GM12878 (cell line): ENCODE results near the gene MDGA2. TPM values are rescaled to one million over a fixed set of nuclear protein-coding genes. Genes with fewer than 3 reads are reported as not detected.

Experiments used
- ATAC-seq: fragments of 200-7000 bp; cut with Tn5 transposase; 3 replicates; pipeline ENCODE4 v1.9.1; 2020; ENCODE audit warnings: mild to moderate bottlenecking, moderate library complexity
- BruUV-seq: library from RNA; stranded (reverse); fragments of 400-500 nt; replicated peaks from 2 replicates; lab custom pipeline; 2021; lab: Mats Ljungman, UMichigan
- CTCF ChIA-PET: fragments of 300-600 bp; sonication (Branson Sonifier 250); formaldehyde crosslinking; extraction: SDS; loops from one replicate; lab custom pipeline; 2021; ENCODE audit warnings: inconsistent platforms; lab: Yijun Ruan, JAX
- POLR2A ChIA-PET: fragments of 350-600 bp; formaldehyde crosslinking; extraction: SDS; loops from one replicate; lab custom pipeline; 2021; ENCODE audit warnings: inconsistent platforms; lab: Charles Lee
- RAD21 ChIA-PET: fragments of 300-600 bp; sonication (Branson Sonifier 250); formaldehyde crosslinking; loops from one replicate; lab custom pipeline; 2023; ENCODE audit warnings: antibody characterized with exemption; ENCODE audit not compliant: unreplicated experiment; lab: Charles Lee
- SMC1A ChIA-PET: fragments of 300-600 bp; sonication (Branson Sonifier 250); formaldehyde crosslinking; loops from one replicate; lab custom pipeline; 2023; ENCODE audit not compliant: unreplicated experiment, uncharacterized antibody; lab: Charles Lee
- DNase-seq: peaks from one replicate; pipeline ENCODE4 v3.0.0-alpha.2; 2011; ENCODE audit warnings: low read depth, low spot score
- FAIRE-seq: peaks from 3 replicates; lab custom pipeline; 2011; peaks lifted over from hg19 to GRCh38; lab: Jason Lieb, UNC
- H2AFZ ChIP-seq: 2 replicates; pipeline ENCODE4 v1.6.0; 2011; ENCODE audit warnings: low read depth, low read length, control low read depth; ENCODE audit not compliant: control insufficient read depth
- H3K27ac ChIP-seq: 2 replicates; pipeline ENCODE4 v1.5.1; 2011; ENCODE audit warnings: control low read depth; ENCODE audit not compliant: control insufficient read depth, insufficient read depth
- H3K27me3 ChIP-seq, 2 experiments: replicated peaks in 1 of 2; 2 replicates each; pipeline versions ENCODE4 v1.6.0 to v1.6.1; 2011; ENCODE audit warnings: low read length in 1 of 2; ENCODE audit not compliant: control insufficient read depth in 2 of 2, insufficient read depth in 2 of 2
- H3K36me3 ChIP-seq, 2 experiments: 2 replicates each; pipeline ENCODE4 v1.5.1; 2011; ENCODE audit warnings: low read length in 1 of 2; ENCODE audit not compliant: control insufficient read depth in 2 of 2, insufficient read depth in 2 of 2
- H3K4me1 ChIP-seq: 2 replicates; pipeline ENCODE4 v1.6.1; 2011; ENCODE audit warnings: mild to moderate bottlenecking, low read length, moderate library complexity, mixed read lengths; ENCODE audit not compliant: control insufficient read depth, insufficient read depth
- H3K4me2 ChIP-seq: 2 replicates; pipeline ENCODE4 v1.6.0; 2011; ENCODE audit warnings: control low read depth; ENCODE audit not compliant: control insufficient read depth, insufficient read depth
- H3K4me3 ChIP-seq: fragments of 200-600 bp; sonication (generic); 2 replicates; pipeline ENCODE4 v1.5.1; 2016
- H3K79me2 ChIP-seq: 2 replicates; pipeline ENCODE4 v1.6.0; 2011; ENCODE audit warnings: low read length; ENCODE audit not compliant: control insufficient read depth, insufficient read depth
- H3K9ac ChIP-seq: 2 replicates; pipeline ENCODE4 v1.8.0; 2011; ENCODE audit warnings: low read length, control low read depth, mixed read lengths; ENCODE audit not compliant: control insufficient read depth, insufficient read depth
- H3K9me3 ChIP-seq: replicated peaks from 3 replicates; pipeline ENCODE4 v1.5.1; 2011; ENCODE audit warnings: mild to moderate bottlenecking, low read length; ENCODE audit not compliant: control insufficient read depth, insufficient read depth
- H4K20me1 ChIP-seq: 2 replicates; pipeline ENCODE4 v1.6.0; 2011; ENCODE audit not compliant: control insufficient read depth, insufficient read depth
- CREB1 ChIP-seq: IDR thresholded peaks from 2 replicates; pipeline ENCODE4 v1.6.1; 2012; ENCODE audit warnings: low read depth, mild to moderate bottlenecking, inconsistent platforms
- E4F1 ChIP-seq: fragments of 450-650 bp; IDR thresholded peaks from 2 replicates; pipeline ENCODE4 v1.6.1; 2018; ENCODE audit warnings: borderline replicate concordance, mild to moderate bottlenecking; ENCODE audit not compliant: partially characterized antibody
- ESRRA ChIP-seq: IDR thresholded peaks from 2 replicates; pipeline ENCODE4 v1.6.1; 2012; ENCODE audit warnings: mild to moderate bottlenecking, low read length, improper control_type of control experiment
- HSF1 ChIP-seq: fragments of 150-350 bp; IDR thresholded peaks from 2 replicates; pipeline ENCODE4 v1.6.1; 2014; ENCODE audit warnings: mild to moderate bottlenecking, low read depth, low read length
- IKZF1 ChIP-seq: fragments of 450-650 bp; conservative IDR thresholded peaks from 2 replicates; pipeline ENCODE4 v1.6.1; 2017; ENCODE audit warnings: antibody characterized with exemption, mild to moderate bottlenecking
- POLR2A ChIP-seq: IDR thresholded peaks from 2 replicates; pipeline ENCODE4 v1.6.1; 2011; ENCODE audit warnings: low read depth, mild to moderate bottlenecking, low read length
- TCF3 ChIP-seq: IDR thresholded peaks from 2 replicates; pipeline ENCODE4 v1.6.1; 2012; ENCODE audit warnings: low read depth, mild to moderate bottlenecking, low read length, borderline replicate concordance; ENCODE audit not compliant: insufficient read depth
- ZNF217 ChIP-seq: fragments of 450-650 bp; IDR thresholded peaks from 2 replicates; pipeline ENCODE4 v1.6.1; 2017; ENCODE audit warnings: antibody characterized with exemption, mild to moderate bottlenecking
- ZNF592 ChIP-seq: fragments of 450-650 bp; IDR thresholded peaks from 2 replicates; pipeline ENCODE4 v1.6.1; 2017; ENCODE audit warnings: mild to moderate bottlenecking, moderate library complexity
- WGBS: methylation state at CpG from one replicate; pipeline ENCODE4 v1.1.6; 2016; ENCODE audit warnings: low lambda C conversion rate; ENCODE audit not compliant: insufficient replicate concordance, insufficient coverage; ENCODE audit errors: missing lambda C conversion rate; 5-methylcytosine and 5-hydroxymethylcytosine counted together
- in situ Hi-C: fragments of 300-500 bp; cut with MboI; formaldehyde crosslinking; loops from 9 replicates; pipeline ENCODE4 v1.14.3; 2018; ENCODE audit warnings: mixed read lengths
- intact Hi-C: fragments of 100-400 bp; cut with micrococcal nuclease; formaldehyde crosslinking; loops from one replicate; pipeline ENCODE4 v1.14.2; 2022; ENCODE audit not compliant: unreplicated experiment
- polyA plus RNA-seq, 11 experiments: library from polyadenylated mRNA; depleted of rRNA in 4 of 11; unstranded in 6 of 11; stranded (reverse) in 5 of 11; fragments of >200 nt; fragmentation: Nextera tagmentation in 4 of 11; fragmentation: Illumina TruSeq in 1 of 11; extraction: Ambion mirVana in 4 of 11; extraction: Trizol in 1 of 11; gene quantifications; 1 replicate in 1 of 11; 2 replicates in 10 of 11; pipeline versions ENCODE4 v1.2.1 to v1.2.3, GENCODE V29; 2011 to 2016; ENCODE audit warnings: inconsistent platforms in 2 of 11, missing spikeins in 2 of 11, low read depth in 1 of 11
- total RNA-seq, 4 experiments: library from RNA; depleted of rRNA in 3 of 4; stranded (reverse); fragments of >200 nt in 3 of 4; fragmentation: Illumina TruSeq in 1 of 4; extraction: Trizol in 1 of 4; gene quantifications; 2 replicates each; pipeline versions ENCODE4 v1.2.1 to v1.2.3, GENCODE V29; 2013 to 2021

The MDGA2 gene
- total and polyA plus RNA-seq, 10 of the 15 experiments (the other 5 are each of a cell fraction or from before 2014, with no cell fraction given): not detected

- no peak for TF ChIP-seq POLR2A
- H2AFZ ChIP-seq: no peak overlapping the region
- H4K20me1 ChIP-seq: no peaks in the 10 kb centered on the region
- no peak for ATAC-seq
- H3K27me3 ChIP-seq: no peaks in the 10 kb centered on the region
- no peak overlapping the region for H3K4me3 ChIP-seq
- no peaks in the 10 kb centered on the region for H3K79me2 ChIP-seq
- in situ Hi-C loops: no loop called here
- no peaks in the 10 kb centered on the region for H3K9me3 ChIP-seq
- no peak for FAIRE-seq
- RAD21 ChIA-PET: no interaction called here
- H3K9ac ChIP-seq: no peak overlapping the region
- intact Hi-C loops: no loop called here
- no peak overlapping the region for H3K27ac ChIP-seq
- SMC1A ChIA-PET: interaction anchor here (0.6 to 1.8 kb wide), 2 partner anchors 14 to 25 kb away, joined by 3 read pairs; no protein-coding TSS in a partner anchor
- no peak overlapping the region for H3K4me2 ChIP-seq
- no peak for DNase-seq
- CTCF ChIA-PET: interaction anchor here (1.0 kb wide), 1 partner anchor 22 kb away, joined by 3 read pairs; no protein-coding TSS in a partner anchor
- 0% methylated on average over 1 of the region's 1 CpG for WGBS
- no TSS peak for BruUV-seq
- H3K36me3 ChIP-seq: no peaks in the 10 kb centered on the region
- POLR2A ChIA-PET: no interaction called here
- H3K4me1 ChIP-seq: no peaks in the 10 kb centered on the region
Observed at GRCh38 chr14:47422191-47422590, 253.2 kb downstream of the MDGA2 start.

- no peak overlapping the region for H2AFZ ChIP-seq
- no peaks in the 10 kb centered on the region for H3K4me1 ChIP-seq
- H3K36me3 ChIP-seq: no peaks in the 10 kb centered on the region
- DNase-seq (no peak), ATAC-seq (no peak), FAIRE-seq (no peak)
- ChIA-PET RAD21 (no interaction called here), SMC1A (no interaction called here), CTCF (no interaction called here), POLR2A (no interaction called here)
- intact Hi-C loops: no loop called here
- H3K79me2 ChIP-seq: no peaks in the 10 kb centered on the region
- no peak overlapping the region for H3K9ac ChIP-seq
- no peaks in the 10 kb centered on the region for H4K20me1 ChIP-seq
- no peak overlapping the region for H3K27ac ChIP-seq
- H3K4me3 ChIP-seq: no peak overlapping the region
- no peaks in the 10 kb centered on the region for H3K27me3 ChIP-seq
- in situ Hi-C loops: no loop called here
- H3K9me3 ChIP-seq: no peaks in the 10 kb centered on the region
- BruUV-seq: no TSS peak
- 53% methylated on average over 5 of the region's 5 CpGs for WGBS
- H3K4me2 ChIP-seq: no peak overlapping the region
- TF ChIP-seq ZNF217 (no peak), E4F1 (no peak), IKZF1 (no peak), TCF3 (no peak), CREB1 (no peak), ESRRA (no peak), HSF1 (no peak), ZNF592 (no peak)
Observed at GRCh38 chr14:47411523-47411922, 263.9 kb downstream of the MDGA2 start.
